Body of pancreas (tissue), 4 donors: ENCODE measurements around the gene ATP2B2. TPM values are rescaled to one million over a fixed set of nuclear protein-coding genes. Genes with fewer than 3 reads are reported as not detected.

Experiments
- ATAC-seq: fragments of 150-250 bp; one replicate; pipeline ENCODE4 v1.9.1; 2016
- DNase-seq, 4 donors: peaks; one replicate each; pipeline ENCODE4 v3.0.0-alpha.2; 2019
- H3K27ac ChIP-seq, 4 donors: fragments of 200-600 bp; sonication (generic); 1 replicate in 3 of 4; 2 replicates in 1 of 4; pipeline versions ENCODE4 v1.5.1 to v1.6.1; 2016 to 2019; ENCODE audit warnings: mild to moderate bottlenecking in 1 of 4, mixed read lengths in 1 of 4, moderate library complexity in 1 of 4
- H3K27me3 ChIP-seq, 2 donors: fragments of 200-600 bp; sonication (generic); one replicate each; pipeline ENCODE4 v1.6.0; 2016; ENCODE audit warnings: mild to moderate bottlenecking in 1 of 2
- H3K36me3 ChIP-seq, 2 donors: fragments of 200-600 bp; sonication (generic); replicated peaks in 1 of 2; 2 replicates each; pipeline ENCODE4 v1.5.1; 2016; ENCODE audit warnings: low read depth in 2 of 2; ENCODE audit not compliant: insufficient read depth in 1 of 2
- H3K4me1 ChIP-seq: fragments of 200-600 bp; sonication (generic); one replicate; pipeline ENCODE4 v1.6.0; 2016
- H3K4me3 ChIP-seq, 2 donors: fragments of 200-600 bp; sonication (generic); 1 replicate in 1 of 2; 2 replicates in 1 of 2; pipeline ENCODE4 v1.5.1; 2016 to 2019
- H3K9me3 ChIP-seq, 3 donors: fragments of 200-600 bp; sonication (generic); 1 replicate in 2 of 3; 2 replicates in 1 of 3; pipeline ENCODE4 v1.5.1; 2016
- CTCF ChIP-seq, 7 experiments: fragments of 450-650 bp in 4 of 7; fragments of 200-600 bp in 3 of 7; sonication (generic) in 3 of 7; IDR thresholded peaks; one replicate each; pipeline ENCODE4 v1.5.1; 2016 to 2019; ENCODE audit warnings: antibody characterized with exemption in 7 of 7
- POLR2A ChIP-seq, 3 donors: fragments of 450-650 bp; IDR thresholded peaks; one replicate each; pipeline ENCODE4 v1.6.1; 2016; ENCODE audit warnings: antibody characterized with exemption in 3 of 3, mild to moderate bottlenecking in 2 of 3
- WGBS, 2 donors: methylation state at CpG; one replicate each; pipeline ENCODE4 v1.1.5; 2017; 5-methylcytosine and 5-hydroxymethylcytosine counted together
- intact Hi-C: fragments of 100-400 bp; cut with DNase I; formaldehyde crosslinking; loops from one replicate; pipeline ENCODE4 v1.15.1; 2023
- total RNA-seq, 2 donors: library from RNA; depleted of rRNA; stranded (reverse); fragments of >200 nt; gene quantifications; one replicate each; pipeline ENCODE4 v1.1.0, GENCODE V29; 2016

The ATP2B2 gene
- total RNA-seq, 2 donors from 2014 or later = 0.52 TPM; not detected in 1

GRCh38 chr3:10484709-10485108 lies 20.7 kb downstream of the ATP2B2 start:
- 82 to 93% methylated on average over 3 of the region's 3 CpGs for WGBS, 2 donors
- Histone ChIP-seq H3K4me3 (no peak overlapping the region), H3K27ac (no peak overlapping the region), H3K4me1 (no peaks in the 10 kb centered on the region), H3K27me3 (no peaks in the 10 kb centered on the region), H3K36me3 (no peaks in the 10 kb centered on the region), H3K9me3 (no peaks in the 10 kb centered on the region)
- no peak for DNase-seq
- no peak for TF ChIP-seq POLR2A (IDR thresholded peaks at IDR 0.05)
- no peak for TF ChIP-seq CTCF (IDR thresholded peaks at IDR 0.05)
- ATAC-seq = no peak
- intact Hi-C loops = no loop called here

GRCh38 chr3:10483686-10484345 lies 21.6 kb downstream of the ATP2B2 start:
- 66 to 71% methylated on average over 13 of the region's 13 CpGs for WGBS, 2 donors
- TF ChIP-seq CTCF (IDR thresholded peaks at IDR 0.05) (no peak), POLR2A (IDR thresholded peaks at IDR 0.05) (no peak)
- no peaks in the 10 kb centered on the region for H3K9me3 ChIP-seq
- no peaks in the 10 kb centered on the region for H3K27me3 ChIP-seq
- no peak overlapping the region for H3K27ac ChIP-seq
- H3K36me3 ChIP-seq = no peaks in the 10 kb centered on the region
- no peak for ATAC-seq
- no peaks in the 10 kb centered on the region for H3K4me1 ChIP-seq
- intact Hi-C loops = no loop called here
- no peak overlapping the region for H3K4me3 ChIP-seq
- no peak for DNase-seq

GRCh38 chr3:10483364-10483675 lies 22.1 kb downstream of the ATP2B2 start:
- TF ChIP-seq POLR2A (IDR thresholded peaks at IDR 0.05) (no peak), CTCF (IDR thresholded peaks at IDR 0.05) (no peak)
- Histone ChIP-seq H3K36me3 (no peaks in the 10 kb centered on the region), H3K27ac (no peak overlapping the region), H3K9me3 (no peaks in the 10 kb centered on the region), H3K4me3 (no peak overlapping the region), H3K4me1 (no peaks in the 10 kb centered on the region), H3K27me3 (no peaks in the 10 kb centered on the region)
- ATAC-seq (no peak), DNase-seq (no peak)
- intact Hi-C loops = no loop called here
- WGBS, 2 donors = 82 to 86% methylated on average over 3 to 4 of the region's 4 CpGs

GRCh38 chr3:10482631-10483363 lies 22.6 kb downstream of the ATP2B2 start:
- no peaks in the 10 kb centered on the region for H3K4me1 ChIP-seq
- H3K9me3 ChIP-seq = no peaks in the 10 kb centered on the region
- ATAC-seq (no peak), DNase-seq (no peak)
- no peak overlapping the region for H3K27ac ChIP-seq
- TF ChIP-seq POLR2A (IDR thresholded peaks at IDR 0.05) = no peak
- TF ChIP-seq CTCF (IDR thresholded peaks at IDR 0.05) = no peak
- H3K36me3 ChIP-seq = no peaks in the 10 kb centered on the region
- 74 to 81% methylated on average over 6 to 13 of the region's 13 CpGs for WGBS, 2 donors
- no peak overlapping the region for H3K4me3 ChIP-seq
- intact Hi-C loops = no loop called here
- H3K27me3 ChIP-seq = no peaks in the 10 kb centered on the region
